ENCODE data around the gene LRCH4. TPM values are rescaled to one million over a fixed set of nuclear protein-coding genes. Genes with fewer than 3 reads are reported as not detected.

LRCH4 gene
- total and polyA plus RNA-seq, 2 of the 13 experiments (the other 11 are each of a cell fraction or from before 2014, with no cell fraction given) = 7.0 to 9.3 TPM

DNA sequence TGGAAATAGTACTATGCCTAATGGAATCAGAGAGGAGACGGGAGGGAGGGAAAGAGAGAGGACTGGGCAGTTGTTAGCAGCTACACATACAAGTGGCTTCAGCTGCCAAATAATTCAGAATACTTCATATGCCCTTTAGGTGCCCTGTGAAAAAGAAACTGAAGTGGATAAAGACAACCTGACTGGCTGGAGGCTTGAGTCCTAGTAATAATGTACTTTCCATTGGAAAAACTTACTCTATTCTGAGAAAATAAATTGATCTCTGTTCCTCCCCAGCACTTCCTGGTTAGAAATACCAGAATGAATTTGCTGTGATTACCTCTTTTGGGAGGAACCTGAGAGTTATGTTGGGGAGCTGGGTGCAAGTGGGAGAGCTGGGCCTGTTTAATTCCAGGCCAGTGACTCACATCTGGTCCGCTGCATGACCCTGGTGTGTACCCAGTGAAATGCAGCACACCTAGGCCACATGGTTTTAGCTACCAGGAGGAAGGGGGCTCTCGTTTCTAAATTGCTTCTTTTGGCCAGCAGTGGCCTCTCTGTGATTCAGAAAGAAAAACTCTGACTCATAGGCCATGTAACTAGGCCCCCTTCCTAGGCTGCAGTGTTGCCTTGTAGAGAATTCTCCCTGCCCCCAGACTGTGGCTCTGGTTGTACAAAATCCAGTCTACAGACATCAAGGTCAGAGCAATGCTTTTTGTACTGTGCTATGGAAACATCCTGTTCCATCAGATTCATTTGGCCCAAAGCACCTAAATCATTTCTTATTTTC, 40.4 kb downstream of the LRCH4 start (continued):
- no peak for TF ChIP-seq ATF5 (CRISPR knock-in tag; IDR thresholded peaks at IDR 0.05; ENCODE audit: low read depth)
- TF ChIP-seq SMC3 (IDR thresholded peaks at IDR 0.05; ENCODE audit: low read length) = no peak
- TF ChIP-seq IRX3 (CRISPR knock-in tag; IDR thresholded peaks at IDR 0.05; ENCODE audit: borderline replicate concordance, low read depth) = no peak
- no peak for TF ChIP-seq NFYC (CRISPR knock-in tag; IDR thresholded peaks at IDR 0.05)
- TF ChIP-seq NFE2L1 (CRISPR knock-in tag; IDR thresholded peaks at IDR 0.05; ENCODE audit: borderline replicate concordance) = no peak
- TF ChIP-seq ARNTL (CRISPR knock-in tag; IDR thresholded peaks at IDR 0.05) = peak; percentile 14; the same call in 1 of the 2 replicates
- 0 out of 2 replicates have a peak, but pooled peaks have one; percentile 49 for TF ChIP-seq NKX3-1 (CRISPR knock-in tag; IDR thresholded peaks at IDR 0.05)
- peak; percentile 84; the same call in 1 of the 2 replicates for TF ChIP-seq ZNF878 (CRISPR knock-in tag; IDR thresholded peaks at IDR 0.05)
- no peak for TF ChIP-seq MTA1 (CRISPR knock-in tag; IDR thresholded peaks at IDR 0.05; ENCODE audit: borderline replicate concordance)
- no peak; the same call in 1 of the 2 replicates for TF ChIP-seq SAFB2 (CRISPR knock-in tag; IDR thresholded peaks at IDR 0.05; ENCODE audit: borderline replicate concordance, low read depth)
- no peak for TF ChIP-seq PBX3 (CRISPR knock-in tag; IDR thresholded peaks at IDR 0.05; ENCODE audit: borderline replicate concordance)
- TF ChIP-seq ZNF503 (CRISPR knock-in tag; IDR thresholded peaks at IDR 0.05) = no peak
- no peak for TF ChIP-seq PCBP1 (IDR thresholded peaks at IDR 0.05; ENCODE audit: borderline replicate concordance, low read depth, low read length)
- TF ChIP-seq NR3C1 (CRISPR knock-in tag; IDR thresholded peaks at IDR 0.05) = no peak
- no peak for TF ChIP-seq SETDB1 (CRISPR knock-in tag; IDR thresholded peaks at IDR 0.05; ENCODE audit: borderline replicate concordance)
- TF ChIP-seq ZBTB20 (CRISPR knock-in tag; IDR thresholded peaks at IDR 0.05; ENCODE audit: borderline replicate concordance, low read depth) = no peak
- TF ChIP-seq ZNF616 (CRISPR knock-in tag; IDR thresholded peaks at IDR 0.05; ENCODE audit: low read depth) = no peak
- TF ChIP-seq ZNF777 (CRISPR knock-in tag; IDR thresholded peaks at IDR 0.05) = no peak
- TF ChIP-seq KDM4B (CRISPR knock-in tag; IDR thresholded peaks at IDR 0.05) = peak; percentile 43; the same call in 1 of the 2 replicates
- TF ChIP-seq ZNF674 (CRISPR knock-in tag; IDR thresholded peaks at IDR 0.05; ENCODE audit: low read depth) = no peak
- TF ChIP-seq LCORL (IDR thresholded peaks at IDR 0.05) = peak; percentile 85
- peak; percentile 94 for TF ChIP-seq LCORL (CRISPR knock-in tag; IDR thresholded peaks at IDR 0.05)
- no peak for TF ChIP-seq ZNF383 (CRISPR knock-in tag; IDR thresholded peaks at IDR 0.05; ENCODE audit: borderline replicate concordance)
- TF ChIP-seq ZNF253 (CRISPR knock-in tag; IDR thresholded peaks at IDR 0.05; ENCODE audit: borderline replicate concordance) = no peak
- TF ChIP-seq SRF (IDR thresholded peaks at IDR 0.05; ENCODE audit: low read depth, low read length) = peak; percentile 9; the same call in 1 of the 2 replicates
- no peak for TF ChIP-seq ZBTB7A (CRISPR knock-in tag; IDR thresholded peaks at IDR 0.05)
- TF ChIP-seq SALL2 (CRISPR knock-in tag; IDR thresholded peaks at IDR 0.05) = no peak

Measured in HepG2 (cell line).